HG03521 (cell line): ENCODE data around the gene SPTY2D1.
"Not testable (repeated sequence)": the region's sequence is repeated elsewhere in the genome, so short reads cannot be mapped to it uniquely, and the experiment has no call there.

ENCODE experiments used
- ATAC-seq: cut with Tn5 transposase; IDR thresholded peaks from one replicate; pipeline ENCODE4 v1.9.1; 2021; ENCODE audit warnings: mild to moderate bottlenecking, moderate library complexity; ENCODE audit not compliant: unreplicated experiment

Gene SPTY2D1

DNA sequence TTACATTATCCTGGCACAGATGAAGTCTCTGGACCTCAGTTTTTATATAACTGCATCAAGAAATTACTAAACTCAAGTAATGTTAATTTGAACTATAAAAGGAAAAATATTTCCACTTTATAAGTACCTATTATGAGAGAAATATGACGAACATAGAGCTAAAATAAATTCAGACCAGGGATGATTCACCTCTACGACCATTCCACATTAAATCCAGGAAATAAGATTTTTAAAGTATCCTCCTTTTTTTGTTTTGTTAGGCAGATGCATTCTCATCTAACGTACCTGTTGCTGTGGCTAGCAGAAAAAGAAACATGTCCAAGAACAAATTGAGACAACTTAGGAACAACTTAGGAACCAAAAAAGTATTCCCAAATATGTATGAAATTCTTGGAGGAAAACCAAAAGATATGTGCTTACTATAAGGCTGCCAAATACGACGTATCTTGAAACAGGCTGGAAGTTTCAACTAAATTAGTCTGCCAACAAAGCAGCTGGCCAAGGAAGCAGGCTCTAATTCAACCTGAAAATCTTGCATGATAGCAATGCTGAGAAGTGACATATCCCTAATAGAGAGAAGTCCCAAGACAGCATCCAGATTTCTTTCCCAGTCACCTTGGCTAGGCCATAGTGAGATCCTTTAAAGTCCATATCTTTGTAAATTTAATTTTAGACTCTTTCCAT, 15.7 kb downstream of the SPTY2D1 start:
- no peak for ATAC-seq

GRCh38 chr11:18617688-18618341, 16.3 kb downstream of the SPTY2D1 start:
- no peak for ATAC-seq

DNA sequence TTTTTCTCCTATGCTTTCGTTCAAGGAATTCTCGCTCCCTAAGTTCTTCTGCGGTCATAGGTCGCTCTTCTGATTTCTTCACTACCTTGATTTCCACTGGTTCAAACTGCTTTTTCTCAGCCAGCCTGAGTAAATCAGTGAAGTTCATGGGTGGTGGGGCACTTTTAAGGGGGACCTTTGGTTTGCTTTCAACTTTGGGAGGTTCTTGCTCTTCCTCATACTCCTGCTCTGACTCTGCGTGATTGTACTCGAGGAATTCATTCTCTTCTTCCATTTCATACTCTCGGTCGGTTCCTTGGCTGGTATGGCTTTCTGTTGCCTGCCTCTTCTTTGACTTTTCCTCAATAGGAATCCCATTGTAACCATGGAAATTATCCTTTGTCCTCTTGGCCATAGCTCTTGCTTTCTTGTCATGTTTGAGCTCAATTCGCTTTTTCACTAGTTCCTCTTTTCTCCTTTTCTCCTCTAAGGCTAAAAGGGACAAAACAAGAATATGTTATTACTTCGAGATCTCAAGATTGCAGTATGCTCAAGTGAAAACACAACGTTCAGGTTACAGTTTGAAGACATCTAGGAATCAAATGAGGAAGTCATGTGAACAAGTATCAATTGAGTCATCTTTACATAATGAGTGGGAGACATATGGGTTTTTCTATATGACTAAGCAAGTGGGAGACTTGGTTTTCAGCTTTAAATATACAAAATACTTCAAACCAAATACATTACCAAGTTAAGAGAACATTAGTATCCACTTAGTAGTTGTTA, 18.3 kb downstream of the SPTY2D1 start:
- ATAC-seq = peak; percentile 82

GRCh38 chr11:18614667-18615066, 19.5 kb downstream of the SPTY2D1 start:
- no peak for ATAC-seq

DNA sequence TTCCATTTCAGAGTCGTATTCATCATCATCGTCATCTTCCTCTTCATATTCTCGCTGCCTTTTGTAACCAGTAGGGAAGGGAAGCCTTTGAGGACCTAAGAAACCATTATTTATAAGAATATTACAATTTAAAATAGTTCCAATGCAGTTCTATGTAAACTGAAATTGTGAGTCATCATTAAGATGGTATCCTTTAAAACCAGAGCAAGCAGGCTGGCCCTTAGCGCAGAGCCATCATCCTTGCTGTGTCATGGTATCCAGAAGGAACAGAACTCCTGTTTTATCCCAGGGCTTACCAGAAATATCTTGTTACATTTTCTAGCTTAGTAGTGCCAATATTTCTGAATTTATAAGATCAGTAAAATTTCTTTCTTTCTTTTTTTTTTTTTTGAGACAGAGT, 21.7 kb downstream of the SPTY2D1 start:
- no peak for ATAC-seq

DNA sequence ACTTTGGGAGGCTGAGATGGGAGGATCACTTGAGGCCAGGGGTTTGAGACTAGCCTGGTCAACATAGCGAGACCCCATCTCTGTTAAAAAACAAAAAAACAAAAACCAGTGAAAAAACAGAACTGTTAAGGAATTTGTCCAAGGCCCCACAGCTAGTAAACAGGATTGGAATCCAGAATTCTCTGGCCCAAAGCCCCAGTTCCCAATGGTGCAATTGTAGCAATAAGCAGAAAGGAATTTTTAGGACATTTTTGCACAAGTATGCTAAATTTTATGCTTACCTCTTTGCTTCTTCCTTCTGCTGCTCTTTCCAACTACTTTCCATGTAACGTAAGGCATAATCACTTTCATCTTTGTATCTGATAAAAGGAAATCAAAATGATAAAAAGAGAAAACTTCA, 22.9 kb downstream of the SPTY2D1 start:
- no peak for ATAC-seq

DNA sequence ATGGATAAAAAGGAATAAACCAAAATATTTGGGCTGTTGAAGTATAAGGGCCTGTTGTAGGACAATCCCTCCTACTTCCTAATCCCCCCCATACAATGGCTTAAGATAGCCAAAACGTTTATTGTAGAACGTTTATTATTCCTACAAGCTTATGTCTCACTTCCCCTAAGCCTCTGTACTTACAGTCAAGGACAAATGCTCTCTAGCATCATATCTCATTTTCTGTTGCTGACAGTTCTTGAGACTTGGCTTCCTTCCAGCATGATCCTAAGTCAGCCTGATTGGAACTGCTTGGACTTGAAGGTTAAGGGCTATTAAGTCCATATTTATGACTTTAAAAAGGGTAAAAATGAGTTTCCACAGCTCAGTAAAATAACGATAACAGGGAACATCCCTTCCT, 25.8 kb downstream of the SPTY2D1 start:
- no peak for ATAC-seq

DNA sequence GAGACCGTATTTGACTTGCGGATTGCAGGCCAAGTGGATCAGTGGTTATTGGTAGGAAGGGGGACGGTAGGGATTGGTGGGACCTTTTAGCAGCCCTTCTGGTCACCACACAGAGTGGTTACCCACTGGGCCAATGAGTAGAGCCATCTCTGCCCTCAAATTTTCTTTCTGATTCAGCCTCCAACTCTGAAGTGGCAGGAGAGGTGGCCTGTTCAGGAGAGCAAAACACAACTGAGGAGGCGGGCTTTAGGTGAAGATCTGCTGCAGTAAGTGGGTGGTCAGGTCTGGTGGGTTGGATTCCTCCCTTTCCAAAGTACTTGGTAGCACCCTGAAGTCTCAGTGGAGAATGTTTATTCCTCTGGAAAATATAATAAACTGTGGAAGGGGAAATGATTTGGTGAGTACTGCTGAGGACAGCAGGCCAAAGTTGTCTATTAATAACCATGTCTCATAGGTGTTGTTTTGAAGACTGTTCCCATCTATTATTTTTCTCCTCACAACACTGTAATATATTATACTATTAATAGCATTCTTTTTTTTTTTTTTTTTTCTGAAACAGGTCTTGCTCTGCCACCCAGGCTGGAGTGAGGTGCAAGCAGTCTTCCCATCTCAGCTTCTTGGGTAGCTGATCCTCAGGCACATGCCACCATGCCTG, 33.1 kb downstream of the SPTY2D1 start:
- no peak for ATAC-seq

DNA sequence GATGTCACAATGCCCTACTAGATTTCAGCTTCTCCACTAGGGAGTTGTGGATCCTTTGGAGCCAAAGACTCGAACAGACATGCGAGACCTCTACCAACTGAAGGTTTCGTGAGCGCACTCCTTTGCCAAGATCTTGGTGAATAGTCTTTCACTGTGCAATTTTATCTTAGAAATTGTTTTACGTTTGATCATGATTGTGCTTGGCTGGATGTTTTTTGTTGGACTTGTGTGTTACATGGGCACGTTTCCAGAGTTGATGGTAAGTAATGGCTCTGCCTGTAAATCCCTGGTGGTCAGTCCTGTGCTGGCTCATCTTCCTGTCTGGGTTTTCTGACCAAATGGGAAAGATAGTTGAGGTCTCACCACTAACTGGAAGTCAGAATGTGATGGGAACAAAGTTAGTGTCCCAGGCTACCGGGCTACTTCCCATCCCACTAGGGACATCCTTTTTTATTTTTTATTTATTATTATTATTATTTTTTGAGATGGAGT, 34.4 kb downstream of the SPTY2D1 start, which contains the start of gene MISFA:
Gene MISFA (plus strand): TSS at position 51 of the 492 bp plus-strand sequence. CDS start 140 bp downstream, at position 191.
- ATAC-seq = no peak

DNA sequence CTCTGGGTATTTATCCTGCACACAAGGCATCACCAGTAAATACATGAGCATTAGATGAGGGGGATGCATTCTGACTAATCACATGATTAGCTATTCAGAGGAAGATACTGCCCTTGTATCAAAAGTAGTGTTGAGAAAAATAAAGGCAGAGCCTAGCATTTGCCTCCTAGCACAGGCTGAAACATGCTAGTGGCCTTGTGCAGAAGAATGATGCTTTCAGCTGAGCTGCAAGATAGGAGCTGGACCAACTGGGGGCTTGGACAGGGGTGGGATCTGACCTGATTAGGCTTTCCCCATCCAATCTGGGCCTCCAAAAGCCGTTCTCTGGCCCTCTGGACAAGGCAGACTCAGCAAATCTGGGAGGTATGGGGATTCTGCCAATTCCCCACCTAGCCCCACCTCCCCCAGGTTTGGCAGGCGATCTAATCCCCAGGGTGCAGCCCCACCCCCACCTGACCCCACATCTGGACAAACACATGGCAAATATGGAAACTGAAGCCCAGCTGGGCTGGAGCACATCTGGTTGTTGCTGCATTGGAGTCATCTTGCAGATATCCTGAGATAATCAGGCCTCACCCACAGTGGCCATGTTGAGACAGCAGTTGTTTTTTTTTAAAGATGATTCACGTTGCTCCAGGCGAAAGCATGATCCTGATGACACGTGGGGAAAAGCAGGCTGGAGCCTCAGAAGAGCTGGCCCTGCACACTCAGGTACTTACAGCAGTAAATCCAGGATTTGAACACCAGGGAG, 39.0 kb downstream of the SPTY2D1 start:
- ATAC-seq = no peak

- ATAC-seq = not testable (repeated sequence)
Measured at GRCh38 chr11:18594088-18594487, 40.1 kb downstream of the SPTY2D1 start.

GRCh38 chr11:18590571-18590970, 43.6 kb downstream of the SPTY2D1 start:
- ATAC-seq = no peak

DNA sequence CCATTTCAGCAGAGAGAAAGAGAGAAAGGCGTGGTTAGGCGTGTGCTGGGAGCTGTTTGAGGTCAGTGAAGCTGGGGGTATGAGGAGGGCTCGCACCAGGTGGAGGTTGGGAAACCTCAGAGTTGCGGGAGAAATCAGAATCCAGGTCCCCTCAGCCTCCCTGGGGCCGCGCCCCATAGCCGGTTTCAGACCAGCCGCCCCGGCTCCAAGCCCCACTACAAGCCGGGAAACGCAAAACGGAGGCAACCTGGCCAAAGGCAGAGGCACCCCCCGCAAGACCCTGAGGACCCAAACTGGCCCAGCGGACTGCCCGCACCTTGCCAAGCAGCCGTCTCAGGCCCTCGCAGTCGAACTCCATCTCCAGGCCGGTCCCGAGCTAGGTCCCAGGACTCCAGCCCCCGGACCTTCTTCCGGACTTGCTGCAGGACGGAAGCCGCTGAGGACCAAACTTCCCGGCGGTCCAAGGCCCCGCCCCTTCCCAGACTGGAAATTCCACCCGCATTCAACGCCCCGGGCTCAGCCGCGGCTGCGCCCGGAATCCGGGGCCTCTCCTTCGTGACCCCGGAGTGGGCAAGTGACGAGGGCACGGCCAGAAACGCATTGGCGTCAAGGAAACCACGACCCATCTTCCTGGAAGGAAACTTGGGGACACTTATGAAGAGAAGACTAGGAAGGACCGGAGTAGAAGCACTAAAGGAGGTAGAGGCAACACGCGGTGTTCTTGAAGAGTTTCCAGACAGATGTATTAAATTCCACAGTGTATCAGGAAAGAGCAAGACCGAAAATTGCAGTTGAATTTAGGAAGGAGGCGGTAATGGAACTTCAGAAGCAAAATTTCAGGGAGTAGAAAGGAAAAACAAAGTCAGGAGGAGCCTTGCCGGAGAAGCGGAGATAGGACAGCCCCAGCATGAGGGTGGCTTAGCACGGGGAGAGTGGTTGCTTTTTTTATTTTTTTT, 45.6 kb downstream of the SPTY2D1 start, which contains the start of gene UEVLD:
Gene UEVLD (minus strand): TSS at position 438 of the 956 bp plus-strand sequence. CDS start 80 bp downstream, at position 358.
- peak; percentile 61 for ATAC-seq

DNA sequence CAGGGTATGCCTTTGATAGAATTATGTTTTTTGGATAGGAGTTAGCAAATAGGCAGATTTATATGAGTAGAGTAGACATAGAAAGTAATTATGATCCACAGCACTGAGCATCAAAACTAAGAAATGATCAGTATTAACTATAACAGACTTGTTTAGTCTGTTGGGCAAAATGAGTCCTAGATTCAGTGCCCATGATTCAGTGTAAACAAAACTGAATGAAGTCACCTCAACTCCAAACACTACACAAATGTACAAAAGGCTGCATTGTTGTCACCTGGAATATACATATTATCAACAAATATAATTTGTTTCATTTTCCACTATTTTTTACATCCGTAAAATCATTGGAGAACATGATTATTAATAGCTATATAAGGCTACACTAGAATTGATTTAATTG, 52.3 kb downstream of the SPTY2D1 start:
- no peak for ATAC-seq

DNA sequence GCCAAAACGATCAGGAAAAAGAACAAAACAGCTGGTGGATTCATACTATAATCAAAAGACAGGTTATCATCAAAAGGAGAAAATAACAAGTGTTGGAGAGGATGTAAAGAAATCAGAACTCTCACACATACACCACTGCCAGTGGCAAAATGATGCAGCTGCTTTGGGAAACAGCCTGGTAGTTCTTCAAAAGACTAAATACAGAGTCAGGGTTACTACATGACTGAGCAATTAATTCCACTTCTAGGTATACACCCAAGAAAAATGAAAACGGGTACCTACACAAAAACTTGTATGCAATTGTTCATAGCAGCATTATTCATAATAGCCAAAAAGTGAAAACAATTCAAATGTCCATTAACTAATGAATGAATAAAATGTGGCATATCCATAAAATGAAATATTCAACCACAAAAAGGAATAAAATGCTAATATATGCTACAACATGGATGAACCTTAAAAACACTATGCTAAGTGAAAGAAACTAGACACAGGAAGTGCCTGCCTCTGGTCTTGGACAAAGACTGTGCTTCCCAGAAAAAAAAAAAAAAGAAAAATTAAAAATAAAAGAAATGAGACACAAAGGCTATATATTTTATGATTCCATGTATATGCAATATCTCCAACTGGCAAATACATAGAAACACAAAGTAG, 53.9 kb downstream of the SPTY2D1 start:
- no peak for ATAC-seq

DNA sequence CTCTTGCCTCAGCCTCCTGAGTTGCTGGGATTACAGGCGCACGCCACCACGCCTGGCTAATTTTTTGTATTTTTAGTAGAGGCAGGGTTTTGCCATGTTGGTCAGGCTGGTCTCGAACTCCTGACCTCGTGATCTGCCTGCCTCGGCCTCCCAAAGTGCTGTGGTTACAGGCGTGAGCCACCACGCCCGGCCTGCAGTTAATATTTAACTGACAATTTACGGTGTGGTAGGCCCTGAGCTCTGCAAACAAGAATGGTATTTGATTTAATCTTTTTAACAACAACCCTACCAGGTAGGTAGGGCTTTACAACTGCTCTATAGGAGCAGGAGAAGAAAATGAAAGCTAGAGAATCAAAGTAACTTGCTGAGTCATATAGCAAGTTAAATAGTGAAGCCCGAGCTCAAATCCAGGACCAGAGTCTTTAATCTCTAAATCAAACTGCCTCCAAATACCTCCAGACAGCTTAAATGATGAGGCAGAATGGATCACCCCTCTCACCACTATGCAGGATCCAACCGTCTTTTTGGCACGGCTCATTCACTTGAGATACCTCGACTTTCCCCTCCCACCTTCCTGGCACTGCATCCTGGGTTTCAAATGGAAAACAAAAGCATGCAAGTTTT, 55.1 kb downstream of the SPTY2D1 start:
- ATAC-seq = peak; percentile 45

DNA sequence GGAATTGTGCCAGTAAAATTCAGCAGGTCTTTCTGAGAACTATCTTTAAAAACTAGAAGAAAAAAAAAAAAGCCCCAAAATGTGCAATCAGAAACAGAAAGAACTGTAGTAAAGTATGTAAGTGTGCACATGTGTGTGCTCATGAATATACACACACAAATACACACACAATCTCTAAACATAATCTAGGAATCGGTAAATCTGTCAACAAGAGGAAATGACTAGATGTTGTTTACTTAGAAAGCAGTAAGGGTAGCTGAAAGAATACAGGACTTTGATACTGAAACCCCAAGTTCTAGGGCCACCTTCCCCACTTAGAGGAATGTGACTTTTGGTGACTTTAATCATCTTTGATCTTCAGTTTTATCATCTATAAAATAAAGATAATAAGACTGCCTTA, 58.8 kb downstream of the SPTY2D1 start:
- no peak for ATAC-seq

DNA sequence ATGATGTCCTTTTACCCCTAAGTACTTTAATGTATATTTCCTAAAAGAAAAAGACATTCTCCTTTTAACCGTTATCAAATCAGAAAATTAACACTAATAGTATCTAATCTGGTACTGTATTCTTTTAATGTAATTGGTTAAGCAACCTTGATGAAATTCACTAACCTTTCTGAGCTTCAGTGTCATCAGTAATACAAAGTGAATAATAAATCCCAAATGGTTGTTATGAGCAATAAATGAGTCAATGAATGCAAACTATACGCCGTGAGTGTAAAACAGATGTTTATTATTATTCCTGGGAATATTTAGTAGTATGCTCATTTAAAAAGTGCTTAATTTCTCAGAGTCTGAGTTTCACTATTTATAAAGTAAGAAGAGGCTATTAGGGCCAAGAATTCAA, 67.1 kb downstream of the SPTY2D1 start:
- no peak for ATAC-seq
